Thymus (tissue), 11 donors: ENCODE measurements around the gene OR2S2. TPM values are rescaled to one million over a fixed set of nuclear protein-coding genes. Genes with fewer than 3 reads are reported as not detected.

Experiments
- DNase-seq, 9 donors: peaks; one replicate each; pipeline ENCODE4 v3.0.0-alpha.2; 2013; ENCODE audit warnings: low spot score in 9 of 9, low read depth in 6 of 9, missing footprints in 1 of 9
- H3K27ac ChIP-seq, 2 donors: one replicate each; pipeline ENCODE4 v1.5.1; 2013; ENCODE audit warnings: control low read depth in 1 of 2, low read depth in 1 of 2, low read length in 1 of 2, mild to moderate bottlenecking in 1 of 2, moderate library complexity in 1 of 2
- H3K27me3 ChIP-seq, 2 donors: one replicate each; pipeline ENCODE4 v1.5.1; 2013; ENCODE audit warnings: low read length in 1 of 2; ENCODE audit not compliant: control insufficient read depth in 2 of 2, insufficient read depth in 1 of 2
- H3K36me3 ChIP-seq, 2 donors: one replicate each; pipeline ENCODE4 v1.5.1; 2013; ENCODE audit warnings: low read length in 1 of 2, mild to moderate bottlenecking in 1 of 2, moderate library complexity in 1 of 2; ENCODE audit not compliant: control insufficient read depth in 2 of 2, insufficient read depth in 2 of 2
- H3K4me1 ChIP-seq, 2 donors: one replicate each; pipeline ENCODE4 v1.5.1; 2013; ENCODE audit warnings: low read length in 2 of 2; ENCODE audit not compliant: control insufficient read depth in 2 of 2, insufficient read depth in 2 of 2
- H3K4me3 ChIP-seq, 2 donors: one replicate each; pipeline ENCODE4 v1.5.1; 2013; ENCODE audit warnings: low read length in 2 of 2, control low read depth in 1 of 2, mild to moderate bottlenecking in 1 of 2
- H3K9me3 ChIP-seq, 2 donors: one replicate each; pipeline ENCODE4 v1.5.1; 2013; ENCODE audit warnings: low read length in 1 of 2, mild to moderate bottlenecking in 1 of 2; ENCODE audit not compliant: control insufficient read depth in 2 of 2, insufficient read depth in 1 of 2
- WGBS: extraction: QIAGEN DNeasy Blood & Tissue Kit; methylation state at CpG from one replicate; pipeline ENCODE4 v1.1.7; 2013; 5-methylcytosine and 5-hydroxymethylcytosine counted together
- polyA plus RNA-seq: library from polyadenylated mRNA; stranded (reverse); fragments of 200-250 nt; gene quantifications from one replicate; pipeline ENCODE4 v1.2.3, GENCODE V29; 2013
- total RNA-seq: library from RNA; stranded (reverse); fragments of 120-200 nt; gene quantifications from one replicate; pipeline ENCODE4 v1.2.4, GENCODE V29; 2013
- donor health status: healthy.

OR2S2 gene
- total and polyA plus RNA-seq, 2 donors, result 0.02 TPM; not detected in 1

DNA sequence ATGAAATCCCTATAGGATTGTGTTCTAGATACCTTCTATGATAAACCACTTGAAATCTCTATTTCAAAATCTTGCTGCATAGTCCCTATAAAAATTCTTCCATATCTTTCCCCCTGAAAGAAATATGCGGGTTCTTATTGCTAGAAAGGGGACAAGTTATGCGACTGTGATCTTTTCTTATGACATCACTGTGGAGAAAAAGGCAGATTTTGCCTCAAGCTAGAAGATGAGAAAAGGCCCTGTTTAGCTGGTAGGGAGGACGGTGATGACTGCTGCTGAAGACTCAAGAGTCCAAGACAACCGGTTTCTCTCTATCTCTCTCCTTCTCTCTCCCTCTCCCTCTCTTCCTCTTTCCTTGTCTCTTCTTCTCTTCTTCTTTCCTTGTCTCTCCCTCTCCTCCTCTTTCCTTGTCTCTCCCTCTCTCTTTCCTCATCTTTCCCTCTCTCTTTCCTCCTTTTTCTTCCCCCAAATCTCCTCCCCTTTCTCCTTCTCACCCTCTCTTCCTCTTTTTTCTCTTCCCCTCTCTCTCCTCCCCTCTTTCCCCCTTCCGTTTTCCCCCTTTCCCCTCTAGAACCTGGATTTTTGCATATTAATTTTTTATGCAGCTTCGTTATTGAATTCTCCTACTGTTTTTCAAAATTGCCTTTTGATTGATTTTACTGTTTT lies 5.3 kb downstream of the OR2S2 start:
- Histone ChIP-seq H3K4me3 (no peak overlapping the region), H3K9me3 (no peaks in the 10 kb centered on the region), H3K36me3 (no peaks in the 10 kb centered on the region), H3K27me3 (no peaks in the 10 kb centered on the region), H3K4me1 (peaks cover 0 to 6% of the 10 kb centered on the region in 2 donors), H3K27ac (no peak overlapping the region)
- 93% methylated on average over 6 of the region's 6 CpGs for WGBS
- no peak for DNase-seq

DNA sequence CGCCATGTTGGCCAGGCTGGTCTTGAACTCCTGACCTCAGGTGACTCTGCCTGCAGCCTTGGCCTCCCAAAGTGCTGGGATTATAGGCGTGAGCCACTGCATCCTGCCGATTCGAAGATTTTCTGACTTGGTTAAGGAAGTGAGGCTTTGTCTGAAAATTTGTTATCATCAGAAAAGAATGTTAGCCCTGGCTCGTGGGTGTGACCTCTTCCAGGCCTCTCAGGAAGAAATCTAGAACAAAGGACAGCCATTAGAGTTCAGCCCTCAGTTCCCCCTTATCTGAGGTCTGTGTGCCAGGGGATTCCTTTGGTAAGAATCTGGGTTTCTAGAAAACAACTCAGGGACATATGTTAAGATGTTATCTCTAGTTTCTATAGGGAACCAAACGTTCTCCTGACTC lies 6.2 kb downstream of the OR2S2 start:
- Histone ChIP-seq H3K9me3 (no peaks in the 10 kb centered on the region), H3K27me3 (no peaks in the 10 kb centered on the region), H3K4me1 (peaks cover 0 to 6% of the 10 kb centered on the region in 2 donors), H3K4me3 (no peak overlapping the region), H3K27ac (no peak overlapping the region), H3K36me3 (no peaks in the 10 kb centered on the region)
- no peak for DNase-seq
- 77% methylated on average over 6 of the region's 6 CpGs for WGBS

DNA sequence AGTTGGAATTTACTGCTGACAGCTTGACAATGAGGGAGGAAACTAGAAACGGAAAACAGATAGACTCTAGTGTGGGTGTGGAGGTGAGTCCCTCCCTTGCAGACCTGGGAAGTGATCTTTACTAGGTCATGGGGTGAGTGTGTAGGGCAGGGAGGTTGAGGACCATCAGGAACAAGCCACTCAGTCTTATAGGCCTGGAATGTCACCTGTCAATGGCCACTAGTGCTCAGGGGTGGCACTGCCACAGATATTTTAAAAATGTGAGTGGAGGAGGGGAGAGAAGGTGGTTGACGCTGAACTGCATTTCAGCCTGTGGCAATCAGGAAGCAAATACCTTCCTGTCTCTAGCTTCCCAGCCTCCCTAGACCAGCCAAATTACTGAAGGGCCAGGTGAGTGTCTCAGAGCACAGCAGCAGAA lies 9.0 kb downstream of the OR2S2 start:
- WGBS, result 65% methylated on average over 2 of the region's 2 CpGs
- Histone ChIP-seq H3K27me3 (no peaks in the 10 kb centered on the region), H3K4me3 (no peak overlapping the region), H3K4me1 (peaks cover 5 to 27% of the 10 kb centered on the region in 2 donors), H3K9me3 (no peaks in the 10 kb centered on the region), H3K27ac (no peak overlapping the region), H3K36me3 (no peaks in the 10 kb centered on the region)
- DNase-seq, result no peak

DNA sequence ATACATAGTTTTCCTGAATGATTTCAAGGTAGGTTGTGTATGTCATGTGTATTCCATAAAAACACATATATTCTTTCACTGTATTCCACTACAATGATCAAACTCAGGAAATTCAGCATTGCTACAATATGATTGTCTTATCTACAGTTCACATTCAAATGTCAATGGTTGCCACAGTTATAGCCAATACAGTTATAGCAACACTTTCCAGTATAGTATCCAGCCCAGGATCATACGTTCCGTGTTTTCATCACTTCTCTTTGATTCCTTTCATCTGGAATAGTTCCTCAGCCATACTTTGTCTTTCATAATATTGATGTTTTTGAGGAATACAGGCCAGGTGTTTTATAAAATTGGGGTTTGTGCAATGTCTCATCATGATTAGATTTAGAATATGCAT lies 9.5 kb downstream of the OR2S2 start:
- no peak for DNase-seq
- Histone ChIP-seq H3K27me3 (no peaks in the 10 kb centered on the region), H3K4me1 (peaks cover 9 to 32% of the 10 kb centered on the region in 2 donors), H3K9me3 (no peaks in the 10 kb centered on the region), H3K4me3 (no peak overlapping the region), H3K36me3 (no peaks in the 10 kb centered on the region), H3K27ac (no peak overlapping the region)
- WGBS, result 94% methylated on average over 2 of the region's 2 CpGs

DNA sequence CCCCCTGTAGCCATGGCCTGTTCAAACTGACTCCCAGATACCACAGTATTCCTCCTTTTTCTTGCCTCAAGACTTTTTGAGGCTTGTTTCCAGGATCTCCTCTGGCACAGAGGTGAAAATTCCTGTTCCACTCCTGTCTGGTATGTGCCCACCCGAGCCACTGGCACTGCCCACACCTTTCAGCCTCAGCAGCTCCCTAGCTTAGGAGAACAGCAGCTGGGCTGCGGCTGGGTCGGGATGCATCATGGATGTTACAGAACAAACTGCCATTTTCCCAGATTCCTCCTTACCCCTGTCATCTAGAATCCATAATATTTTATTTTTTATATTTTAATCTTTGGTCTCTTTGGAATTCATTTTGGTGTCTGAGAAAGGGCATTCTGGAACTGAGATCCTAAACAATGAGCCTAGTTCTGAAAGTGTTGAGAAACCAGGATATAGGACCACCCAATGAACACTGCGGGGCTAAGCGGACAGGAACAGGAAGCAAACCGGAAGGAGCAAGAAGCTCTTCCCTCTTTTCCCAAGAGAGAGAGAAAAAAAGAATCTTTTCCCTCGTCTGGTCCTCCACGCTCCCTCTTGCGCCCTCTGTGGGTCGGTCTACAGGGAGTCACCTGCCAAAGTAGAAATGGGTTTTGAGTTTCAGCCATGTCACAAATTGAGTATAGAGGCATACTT lies 12.5 kb downstream of the OR2S2 start:
- peaks cover 25 to 58% of the 10 kb centered on the region in 2 donors for H3K4me1 ChIP-seq
- no peak overlapping the region for H3K4me3 ChIP-seq
- no peaks in the 10 kb centered on the region for H3K36me3 ChIP-seq
- DNase-seq, result peak in 6 of 9 donors; percentile 41 to 81 (median 63)
- H3K9me3 ChIP-seq, result no peaks in the 10 kb centered on the region
- no peaks in the 10 kb centered on the region for H3K27me3 ChIP-seq
- peak overlapping the region in 1 of 2 donors; percentile 15 for H3K27ac ChIP-seq
- 34% methylated on average over 10 of the region's 10 CpGs for whole genome bisulfite sequencing

DNA sequence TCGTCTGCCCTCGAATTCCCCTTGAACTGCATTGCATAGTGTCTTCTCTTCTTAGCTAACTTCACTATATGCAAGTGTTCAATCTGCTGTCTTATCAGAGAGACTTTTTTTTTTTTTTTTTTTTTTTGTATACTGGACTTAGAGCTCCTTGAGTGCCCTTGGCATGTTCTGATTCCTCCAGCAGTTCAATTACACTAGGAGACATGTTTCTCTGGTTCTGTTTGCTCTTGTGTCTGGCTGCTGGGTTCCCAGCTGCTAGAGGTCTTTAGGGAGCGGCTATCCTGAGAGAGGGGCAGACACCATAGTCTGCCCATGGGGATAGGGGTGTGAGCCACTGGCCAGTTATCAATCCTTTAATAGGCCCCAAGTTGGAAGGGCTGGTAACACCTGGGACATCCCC lies 13.1 kb downstream of the OR2S2 start:
- peaks cover 32 to 64% of the 10 kb centered on the region in 2 donors for H3K4me1 ChIP-seq
- H3K9me3 ChIP-seq, result no peaks in the 10 kb centered on the region
- H3K36me3 ChIP-seq, result no peaks in the 10 kb centered on the region
- H3K4me3 ChIP-seq, result no peak overlapping the region
- H3K27ac ChIP-seq, result no peak overlapping the region
- H3K27me3 ChIP-seq, result no peaks in the 10 kb centered on the region
- 96% methylated on average over 3 of the region's 3 CpGs for WGBS
- no peak for DNase-seq

DNA sequence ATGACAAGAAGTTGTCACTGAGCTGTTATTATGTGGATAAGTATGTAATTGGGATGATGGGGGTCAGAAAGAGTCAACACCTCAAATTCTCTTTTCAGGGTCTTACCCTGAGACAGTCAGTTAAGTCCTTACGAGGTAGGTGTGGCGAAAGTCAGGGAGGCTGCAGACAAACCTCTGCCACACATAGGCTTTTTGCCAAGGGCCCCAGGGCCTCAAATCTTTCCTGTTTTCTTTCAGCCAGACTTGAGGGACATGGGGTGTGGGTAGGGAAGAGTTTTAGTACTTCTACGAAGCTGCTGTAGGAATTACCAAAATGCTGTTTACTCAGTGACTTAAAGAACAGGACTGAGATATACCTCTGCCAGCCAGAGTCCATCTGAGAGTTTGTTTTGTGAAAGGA lies 13.8 kb downstream of the OR2S2 start:
- Histone ChIP-seq H3K27ac (peak overlapping the region in 1 of 2 donors; percentile 15), H3K9me3 (no peaks in the 10 kb centered on the region), H3K4me3 (no peak overlapping the region), H3K36me3 (no peaks in the 10 kb centered on the region), H3K4me1 (peaks cover 37 to 68% of the 10 kb centered on the region in 2 donors), H3K27me3 (no peaks in the 10 kb centered on the region)
- DNase-seq, result no peak
- 83% methylated on average over 3 of the region's 3 CpGs for WGBS

DNA sequence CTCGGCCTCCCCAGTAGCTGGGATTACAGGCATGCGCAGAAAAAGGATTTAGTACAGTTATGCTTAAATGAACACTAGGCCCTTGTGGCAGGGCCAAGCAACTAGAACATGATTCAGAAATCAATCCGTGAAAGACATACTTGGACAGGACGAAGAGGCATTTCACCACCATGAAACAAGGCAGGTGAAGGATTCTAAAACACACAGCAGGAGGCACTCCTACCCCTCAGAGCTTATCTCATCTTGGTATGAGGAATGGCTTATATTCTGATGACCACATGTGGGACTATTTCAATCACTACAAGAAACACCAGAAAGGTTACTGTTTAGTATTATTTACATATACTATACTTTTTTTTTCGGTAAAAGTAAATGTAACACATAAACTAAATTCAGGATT lies 15.7 kb downstream of the OR2S2 start:
- H3K4me3 ChIP-seq, result no peak overlapping the region
- H3K36me3 ChIP-seq, result no peaks in the 10 kb centered on the region
- peaks cover 47 to 80% of the 10 kb centered on the region in 2 donors for H3K4me1 ChIP-seq
- H3K27me3 ChIP-seq, result no peaks in the 10 kb centered on the region
- H3K27ac ChIP-seq, result no peak overlapping the region
- DNase-seq, result no peak
- no peaks in the 10 kb centered on the region for H3K9me3 ChIP-seq
- 98% methylated on average over 5 of the region's 5 CpGs for WGBS
